GM21515 (cell line): ENCODE measurements around the gene ZSCAN29.

Experiments used
- ATAC-seq: cut with Tn5 transposase; IDR thresholded peaks from one replicate; pipeline ENCODE4 v1.9.1; 2021; ENCODE audit not compliant: unreplicated experiment

The ZSCAN29 gene

DNA sequence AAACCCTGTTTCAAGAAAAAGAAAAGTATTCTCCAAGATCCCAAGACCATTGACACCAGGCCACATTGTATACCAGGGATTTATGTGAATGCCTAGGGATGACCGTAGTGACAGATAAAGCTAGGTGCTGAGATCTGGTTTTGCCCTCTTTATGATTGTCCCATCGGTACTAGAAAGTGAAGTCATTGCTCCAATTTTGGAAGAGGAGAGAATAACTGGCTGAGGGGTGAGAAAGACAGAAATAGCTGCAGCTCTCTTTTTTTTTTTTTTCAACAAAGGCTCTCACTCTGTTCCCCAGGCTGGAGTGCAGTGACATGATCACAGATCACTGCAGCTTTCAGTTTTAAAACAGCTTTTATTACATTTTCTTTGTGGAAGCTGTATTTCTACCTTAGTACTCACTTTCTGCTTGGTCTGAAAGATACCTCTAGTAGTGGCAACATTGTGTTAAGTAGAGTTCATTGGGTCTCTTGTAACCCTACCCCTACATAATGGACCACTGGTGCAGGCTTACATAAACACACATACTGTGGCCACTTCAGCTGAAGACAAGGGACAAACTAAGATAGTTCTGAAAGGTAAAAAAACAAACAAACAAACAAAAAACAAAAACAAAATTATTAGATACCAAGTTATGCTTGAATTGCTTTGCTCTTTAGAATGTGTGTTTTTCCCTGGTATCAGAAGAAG is 18.0 kb downstream of the ZSCAN29 start:
- ATAC-seq = no peak

GRCh38 chr15:43347114-43347513 is 23.7 kb downstream of the ZSCAN29 start:
- ATAC-seq = no peak

- ATAC-seq = no peak
Measured at GRCh38 chr15:43346305-43346704, 24.5 kb downstream of the ZSCAN29 start.

DNA sequence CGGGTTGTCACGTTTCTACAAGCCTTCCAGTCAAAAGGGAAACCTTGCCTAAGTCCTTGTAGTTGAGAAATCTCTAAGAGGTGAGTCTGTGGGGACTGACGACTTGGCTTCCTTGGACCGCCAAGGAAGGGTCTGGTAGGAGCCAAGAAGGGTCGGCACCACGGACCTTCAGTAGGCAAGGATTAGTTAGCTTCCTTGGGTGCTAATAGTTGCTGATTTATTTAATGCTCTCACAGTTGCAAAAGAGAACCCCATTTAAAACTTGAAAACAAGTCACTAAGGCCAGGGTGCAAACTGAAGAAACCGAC is 40.1 kb downstream of the ZSCAN29 start:
- ATAC-seq = peak; percentile 31

DNA sequence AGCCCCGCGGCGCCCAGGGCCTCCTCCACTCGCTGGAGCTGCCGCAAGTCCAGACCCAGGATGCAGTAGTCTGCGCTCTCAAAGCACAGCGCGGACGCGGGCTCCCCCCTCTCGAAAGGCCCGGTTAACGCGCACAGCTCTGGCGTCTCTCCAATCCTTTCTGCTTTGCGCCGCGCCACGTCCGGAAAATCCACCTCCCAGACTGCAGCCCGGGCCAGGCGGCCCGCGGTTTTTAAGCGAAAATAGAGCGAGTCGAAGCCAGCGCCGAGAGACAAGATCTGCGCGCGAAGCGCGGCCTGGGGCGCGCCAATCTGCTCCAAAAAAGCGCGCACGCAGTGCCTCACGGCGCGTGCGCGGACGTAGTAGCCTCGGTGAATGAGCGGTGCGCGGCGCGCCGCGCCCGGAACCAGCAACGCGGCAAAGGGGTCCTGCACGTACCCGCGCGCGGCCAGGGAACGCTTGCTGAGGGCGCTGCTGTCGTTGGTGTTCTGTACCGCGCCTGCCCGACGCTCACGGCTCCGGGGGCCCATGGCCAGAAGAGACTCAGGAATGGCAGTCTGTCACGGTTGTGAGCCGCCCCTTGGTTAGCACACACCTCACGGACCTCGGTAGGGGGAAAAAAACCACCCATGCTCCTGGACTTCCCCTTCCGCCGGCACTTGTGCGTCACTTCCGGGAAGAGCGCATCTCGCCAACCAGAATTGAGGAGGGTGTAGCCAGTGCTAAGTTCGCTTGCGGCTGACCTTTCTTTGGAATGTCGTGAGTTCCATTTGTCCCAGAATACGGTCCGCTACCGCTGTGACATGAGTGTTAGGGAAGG is 40.7 kb downstream of the ZSCAN29 start, which contains the start of gene LCMT2:
LCMT2 (minus strand) TSS at position 614 of the 820 bp plus-strand sequence; CDS start at position 530, 84 bp downstream.
- ATAC-seq = peak; percentile 76

DNA sequence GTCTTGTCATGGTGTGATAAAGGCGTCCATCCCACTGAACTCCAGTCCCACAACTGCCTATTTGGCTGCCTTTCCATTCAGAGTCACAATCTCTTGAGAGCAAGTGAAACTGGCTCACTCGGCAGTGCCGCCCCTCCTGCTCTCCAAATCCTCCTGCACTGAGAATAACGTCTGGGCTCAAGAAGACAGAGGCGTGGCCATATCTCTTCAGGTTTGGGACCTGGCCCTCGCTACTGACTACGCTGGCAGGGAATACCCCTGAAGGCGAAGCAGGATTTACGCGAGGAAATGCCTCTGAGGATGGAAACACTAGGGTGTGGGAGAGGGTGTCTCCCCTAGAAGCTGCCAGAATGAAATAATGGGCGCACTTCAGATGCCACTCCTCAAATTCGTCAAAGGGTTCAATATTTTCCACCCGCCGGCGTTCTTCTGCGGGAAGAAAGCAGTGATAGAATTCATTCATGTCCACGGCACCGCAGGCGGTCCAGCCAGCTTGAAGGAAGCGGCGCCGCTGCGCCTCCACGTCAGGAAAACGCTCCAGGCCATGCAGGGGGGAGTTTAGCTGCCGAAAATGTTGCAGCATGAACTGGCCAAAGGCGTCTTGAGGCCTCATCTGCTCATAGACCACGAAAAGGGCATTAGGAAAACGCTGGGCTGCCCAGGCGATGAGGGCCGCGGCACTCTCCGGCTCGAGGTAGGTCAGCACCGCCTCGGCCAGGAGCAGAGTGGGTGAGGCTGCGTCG is 41.5 kb downstream of the ZSCAN29 start:
- no peak for ATAC-seq

DNA sequence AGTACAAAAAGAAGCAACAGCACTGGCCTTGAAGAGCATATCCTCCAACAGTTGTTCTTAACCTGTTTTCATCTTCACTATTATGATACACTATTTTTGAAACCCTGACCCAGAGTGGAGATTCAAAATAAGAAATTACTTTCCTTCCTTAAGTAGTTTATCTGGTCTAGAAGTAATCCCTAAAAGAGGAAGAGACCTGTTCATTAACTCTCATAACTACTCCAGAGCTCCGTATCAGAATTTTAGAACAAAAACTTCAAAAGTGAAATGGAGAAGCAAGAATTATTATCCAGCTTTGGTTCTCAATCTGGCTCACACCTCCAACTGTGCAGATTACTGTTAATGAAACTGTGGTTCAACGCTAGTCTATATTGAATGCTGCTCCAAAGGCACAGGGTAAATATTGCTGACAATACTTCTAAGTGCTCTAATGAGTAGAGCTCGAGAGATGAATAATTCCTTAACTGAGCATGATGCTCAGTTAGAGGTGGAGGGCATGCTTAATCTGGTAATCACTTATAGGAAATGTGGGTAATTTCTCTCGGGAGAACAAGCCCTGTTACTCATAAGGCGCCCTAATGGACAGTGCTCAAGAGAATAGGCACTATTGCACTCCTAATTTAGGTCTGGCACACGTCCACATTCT is 45.7 kb downstream of the ZSCAN29 start:
- no peak for ATAC-seq

DNA sequence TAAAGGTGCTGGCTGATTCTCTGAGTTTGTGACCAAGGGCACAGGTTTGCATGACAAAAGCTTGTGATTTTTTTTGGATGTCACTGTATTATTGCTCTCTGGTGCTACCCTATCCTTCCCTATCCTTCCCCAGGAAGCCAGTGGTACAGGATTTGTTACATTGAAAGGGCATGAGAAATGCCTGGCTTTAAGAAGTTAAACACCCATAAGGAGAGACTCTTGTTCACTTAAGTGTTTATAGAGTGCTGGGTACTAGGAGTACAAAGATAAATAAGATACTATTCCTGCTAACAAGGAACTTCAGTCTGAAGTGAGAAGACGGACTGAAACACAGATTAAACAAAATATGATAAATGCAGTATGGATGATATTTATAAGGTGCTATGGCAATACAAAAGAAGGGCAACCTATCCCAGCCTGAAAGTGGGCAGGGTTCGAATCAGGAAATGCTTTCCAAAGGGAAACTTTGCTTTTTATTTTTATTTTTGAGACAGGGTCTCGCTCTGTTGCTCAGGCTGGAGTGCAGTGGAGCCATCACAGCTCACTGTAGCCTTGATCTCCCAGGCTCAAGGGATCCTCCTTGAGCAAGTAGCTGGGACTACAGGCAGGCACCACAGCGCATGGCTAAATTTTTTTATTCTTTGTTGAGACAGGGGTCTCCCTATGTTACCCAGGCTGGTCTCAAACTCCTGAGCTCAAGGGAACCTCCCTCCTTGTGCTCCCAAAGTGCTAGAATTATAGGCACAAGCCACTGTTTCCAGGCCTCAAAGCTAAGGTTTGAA is 51.7 kb downstream of the ZSCAN29 start:
- ATAC-seq = no peak

- ATAC-seq = no peak
Measured at GRCh38 chr15:43317566-43318184, 53.2 kb downstream of the ZSCAN29 start.

DNA sequence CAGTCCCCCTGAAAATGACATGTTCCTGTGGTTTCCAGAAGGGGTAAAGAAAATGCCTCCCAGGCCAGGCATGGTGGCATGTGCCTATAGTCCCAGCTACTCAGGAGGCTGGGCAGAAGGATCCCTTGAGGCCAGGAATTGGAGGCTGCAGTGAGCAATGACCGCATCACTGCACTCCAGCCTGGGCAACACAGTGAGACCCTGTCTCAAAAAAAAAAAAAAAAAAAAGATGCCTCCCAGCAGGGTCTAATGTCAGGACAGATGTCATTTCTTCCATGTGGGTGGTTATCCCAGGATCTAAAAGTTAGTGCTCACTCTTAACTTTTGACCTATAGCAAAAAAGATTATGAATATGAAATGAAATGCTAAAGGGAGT is 53.9 kb downstream of the ZSCAN29 start:
- ATAC-seq = no peak

GRCh38 chr15:43316016-43316970 is 54.5 kb downstream of the ZSCAN29 start:
- no peak for ATAC-seq

- ATAC-seq = no peak
Measured at GRCh38 chr15:43314171-43314570, 56.7 kb downstream of the ZSCAN29 start.

DNA sequence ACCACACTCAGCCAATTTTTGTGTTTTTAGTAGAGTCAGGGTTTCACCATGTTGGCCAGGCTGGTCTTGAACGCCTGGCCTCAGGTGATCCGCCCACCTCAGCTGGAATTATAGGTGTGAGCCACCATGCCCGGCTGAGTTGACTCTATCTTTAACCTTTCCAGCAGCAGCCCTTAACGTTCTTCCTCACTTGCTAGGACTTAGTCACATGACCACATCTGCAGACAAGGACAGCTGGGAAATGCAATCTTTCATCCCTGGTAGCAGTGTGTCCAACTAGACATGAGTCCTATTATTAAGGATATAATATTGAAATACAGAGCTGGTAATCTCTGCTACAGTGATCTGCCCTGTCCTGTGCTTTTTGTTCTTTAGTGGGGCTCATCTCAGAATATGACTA is 58.5 kb downstream of the ZSCAN29 start:
- ATAC-seq = no peak
